ENCODE measurements around the gene RBCK1.
"Not testable (repeated sequence)": the region's sequence is repeated elsewhere in the genome, so short reads cannot be mapped to it uniquely, and the experiment has no call there.

The RBCK1 gene

GRCh38 chr20:407953-408842 lies at the start of gene RBCK1:
Gene RBCK1, plus strand, starts transcription at chr20:408299. Its CDS starts 459 bp downstream, at chr20:408758.
- peak; percentile 92 for DNase-seq

DNA sequence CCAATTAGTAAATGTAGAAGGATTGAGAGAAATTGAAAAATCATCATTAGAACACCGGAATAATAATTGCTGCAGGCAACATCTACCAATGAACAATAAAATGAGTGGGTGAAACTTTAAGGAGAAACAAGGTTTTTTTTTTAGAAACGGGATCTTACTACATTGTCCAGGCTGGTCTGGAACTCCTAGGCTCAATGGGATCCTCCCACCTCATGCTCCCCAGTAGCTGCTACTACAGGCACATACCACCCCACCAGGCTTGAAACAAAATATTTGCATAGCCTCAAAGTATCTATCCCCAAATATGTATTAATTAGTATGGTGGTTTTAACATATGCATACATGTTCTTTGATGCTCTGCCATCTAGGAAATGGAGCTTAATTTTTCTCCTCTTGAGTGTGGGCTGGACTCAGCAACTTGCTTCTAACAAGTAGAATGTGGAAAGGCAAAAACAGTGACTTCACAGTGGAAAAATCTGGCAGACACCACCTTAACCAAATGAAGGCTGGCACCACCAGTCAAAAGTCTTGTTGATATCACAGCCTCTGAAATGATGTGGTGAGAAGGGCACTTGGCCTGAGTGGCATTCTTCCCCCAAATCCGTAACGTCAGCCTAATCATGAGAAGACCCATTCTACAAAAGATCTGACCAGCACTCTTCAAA lies 49.1 kb upstream of the RBCK1 start:
- DNase-seq: no peak

DNA sequence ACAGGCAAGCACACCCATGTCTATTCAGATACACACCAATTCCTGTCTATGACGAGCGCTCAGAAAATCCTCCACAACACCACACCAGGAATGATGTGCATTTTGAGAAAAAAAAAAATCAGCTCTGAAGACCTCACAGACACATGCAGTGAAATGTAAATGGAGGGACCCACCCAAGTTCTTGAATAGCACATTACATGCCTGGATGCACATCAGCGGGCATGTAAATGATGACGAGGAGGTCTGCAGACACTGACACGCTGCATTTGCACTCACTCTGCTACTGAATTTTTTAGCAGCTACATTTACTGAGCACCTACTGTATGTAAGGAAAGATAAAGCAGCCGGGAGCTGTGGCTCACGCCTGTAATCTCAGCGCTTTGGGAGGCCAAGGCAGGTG lies 46.5 kb upstream of the RBCK1 start:
- no peak for DNase-seq

DNA sequence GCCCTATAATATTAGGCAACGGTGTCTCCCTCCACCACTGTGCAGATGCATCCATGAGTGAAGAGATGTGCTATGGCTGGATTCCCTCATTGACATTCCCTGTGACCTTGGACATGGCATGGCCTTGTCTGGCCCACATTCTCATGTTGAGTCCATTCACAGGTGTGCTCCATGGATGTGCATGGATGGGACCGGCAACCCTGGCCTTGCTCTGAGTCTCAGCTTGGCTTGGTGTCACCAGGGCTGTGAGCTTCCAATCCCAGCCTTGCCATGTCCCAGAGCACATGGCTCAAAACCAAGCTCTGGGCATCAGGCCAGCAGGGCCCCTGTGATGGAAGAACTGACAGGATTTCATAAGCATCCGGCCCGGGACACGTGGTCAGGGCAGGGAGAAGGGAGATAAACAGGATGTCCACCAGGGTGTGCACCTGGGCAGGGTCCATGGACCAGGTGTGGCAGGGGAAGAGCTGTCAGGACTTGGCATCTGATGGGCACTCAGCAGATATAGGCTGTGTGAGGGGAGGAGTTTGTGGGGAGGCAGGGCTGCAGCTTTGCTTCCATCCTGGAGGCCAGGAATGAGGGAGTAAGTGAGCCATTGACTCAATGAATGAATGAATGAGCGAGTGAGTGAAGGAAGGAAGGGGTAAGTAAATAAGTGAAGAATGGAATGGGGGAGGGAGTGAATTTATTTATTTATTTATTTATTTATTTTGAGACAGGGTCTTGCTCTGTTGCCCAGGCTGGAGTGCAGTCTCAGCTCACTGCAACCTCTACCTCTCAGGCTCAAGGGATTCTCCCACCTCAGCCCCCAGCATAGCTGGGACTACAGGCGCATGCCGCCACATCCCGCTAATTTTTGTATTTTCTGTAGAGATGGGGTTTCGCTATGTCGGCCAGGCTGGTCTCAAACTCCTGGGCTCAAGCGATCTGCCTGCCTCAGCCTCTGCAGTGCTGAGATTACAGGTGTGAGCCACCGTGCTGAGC lies 45.5 kb upstream of the RBCK1 start:
- peak; percentile 78 for DNase-seq

DNA sequence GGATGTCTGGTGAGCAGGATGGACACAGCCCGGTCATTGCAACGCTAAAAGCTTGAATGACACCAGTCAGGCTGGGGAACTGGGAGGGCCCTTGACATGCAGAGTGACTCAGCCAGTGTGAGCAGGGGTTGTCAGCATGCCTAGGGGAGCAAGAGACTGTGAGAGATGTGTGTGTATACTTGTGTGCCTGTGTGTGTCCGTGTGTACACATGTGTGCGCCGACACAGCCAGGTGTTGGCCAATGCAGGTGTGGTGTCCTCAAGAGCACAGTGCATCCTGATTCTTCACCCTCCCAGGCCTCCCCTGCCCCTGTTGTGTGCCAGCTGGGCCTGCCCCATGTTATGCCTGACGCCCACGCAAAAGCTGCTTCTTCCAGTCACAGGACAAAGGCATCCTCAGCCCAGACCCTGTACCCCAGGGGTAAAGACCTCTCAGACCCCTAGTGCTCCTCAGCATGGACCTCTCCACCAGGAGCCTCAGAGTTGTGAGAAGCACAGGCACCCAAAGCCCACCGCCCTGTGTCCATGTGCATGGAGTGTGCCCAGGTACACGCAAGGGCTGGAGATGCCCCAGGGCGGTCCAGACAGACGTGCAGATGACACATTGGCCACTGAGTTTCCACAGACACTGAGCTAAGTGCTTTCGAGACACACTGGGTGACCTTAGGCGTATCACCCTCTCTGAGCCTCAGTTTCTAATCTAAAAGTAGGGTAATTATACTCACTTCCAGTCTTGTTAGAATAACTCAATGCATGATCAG lies 44.6 kb upstream of the RBCK1 start:
- no peak for DNase-seq

DNA sequence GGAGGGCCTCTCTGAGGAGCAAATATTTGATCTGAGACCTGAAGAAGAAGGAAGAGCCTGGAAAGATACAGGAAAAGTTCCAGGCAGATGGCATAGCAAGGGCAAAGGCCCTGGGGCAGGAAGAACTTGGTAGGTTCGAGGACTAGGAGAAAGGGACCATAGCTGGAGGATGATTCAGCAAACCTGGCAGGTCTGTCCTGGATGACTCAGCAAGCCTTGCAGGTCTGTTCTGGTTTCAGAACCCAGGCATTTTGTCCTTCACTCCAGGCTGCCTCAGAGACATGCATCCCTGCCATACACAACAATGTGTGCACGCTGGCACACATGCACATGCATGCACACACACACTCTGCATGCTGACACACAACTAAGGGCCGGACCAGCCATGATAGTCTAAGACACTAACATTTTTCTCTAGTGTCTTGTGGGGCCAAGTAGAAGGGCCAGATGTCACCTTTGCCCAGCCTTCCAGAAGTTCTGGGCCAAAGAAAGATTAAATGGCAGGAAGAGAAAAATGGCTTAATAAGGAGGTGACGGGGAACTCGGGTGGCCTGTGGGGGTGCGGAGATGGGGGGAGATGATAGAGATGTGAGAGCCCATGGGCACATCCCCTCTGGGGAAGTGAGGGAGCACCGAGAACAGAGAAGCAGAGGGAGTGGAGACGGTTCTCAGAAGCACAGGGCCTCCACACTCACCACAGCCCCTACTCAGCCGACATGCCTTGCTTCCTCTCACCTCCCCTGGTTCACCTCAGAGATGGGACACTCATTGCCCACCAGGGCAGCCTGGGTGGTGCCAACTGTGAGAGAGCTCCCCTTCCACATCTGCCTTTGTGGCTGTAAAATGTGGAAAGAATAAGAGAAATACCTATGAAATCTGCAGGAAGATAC lies 42.9 kb upstream of the RBCK1 start:
- DNase-seq: no peak

DNA sequence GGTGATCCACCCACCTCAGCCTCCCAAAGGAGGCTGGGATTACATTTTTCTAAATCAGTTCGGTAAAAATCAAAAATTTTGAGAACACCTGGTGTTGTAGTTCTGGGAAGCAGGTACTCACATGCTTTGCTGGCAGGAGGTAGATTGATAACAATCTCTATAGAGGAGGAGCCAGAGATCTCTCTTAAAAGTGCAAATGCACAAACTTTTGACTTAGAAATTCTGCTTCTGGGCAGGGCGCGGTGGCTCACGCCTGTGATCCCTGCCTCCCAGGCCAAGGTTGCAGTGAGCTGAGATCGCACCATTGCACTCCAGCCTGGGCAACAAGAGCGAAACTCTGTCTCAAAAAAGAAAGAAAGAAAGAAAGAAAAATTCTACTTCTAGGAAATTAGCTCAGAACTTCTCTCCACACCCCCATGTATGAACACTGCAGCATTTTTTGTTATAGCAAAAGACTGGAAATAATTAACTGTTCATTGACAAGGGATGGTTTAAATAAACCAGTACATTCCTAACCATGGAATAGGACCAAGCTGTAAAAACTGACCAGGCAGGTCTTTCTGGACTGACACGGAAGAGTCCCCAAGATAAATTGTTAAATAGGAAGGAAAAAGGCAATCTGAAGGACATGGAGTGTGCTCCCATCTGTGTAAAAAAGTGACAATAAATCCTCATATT lies 41.9 kb upstream of the RBCK1 start:
- no peak for DNase-seq

DNA sequence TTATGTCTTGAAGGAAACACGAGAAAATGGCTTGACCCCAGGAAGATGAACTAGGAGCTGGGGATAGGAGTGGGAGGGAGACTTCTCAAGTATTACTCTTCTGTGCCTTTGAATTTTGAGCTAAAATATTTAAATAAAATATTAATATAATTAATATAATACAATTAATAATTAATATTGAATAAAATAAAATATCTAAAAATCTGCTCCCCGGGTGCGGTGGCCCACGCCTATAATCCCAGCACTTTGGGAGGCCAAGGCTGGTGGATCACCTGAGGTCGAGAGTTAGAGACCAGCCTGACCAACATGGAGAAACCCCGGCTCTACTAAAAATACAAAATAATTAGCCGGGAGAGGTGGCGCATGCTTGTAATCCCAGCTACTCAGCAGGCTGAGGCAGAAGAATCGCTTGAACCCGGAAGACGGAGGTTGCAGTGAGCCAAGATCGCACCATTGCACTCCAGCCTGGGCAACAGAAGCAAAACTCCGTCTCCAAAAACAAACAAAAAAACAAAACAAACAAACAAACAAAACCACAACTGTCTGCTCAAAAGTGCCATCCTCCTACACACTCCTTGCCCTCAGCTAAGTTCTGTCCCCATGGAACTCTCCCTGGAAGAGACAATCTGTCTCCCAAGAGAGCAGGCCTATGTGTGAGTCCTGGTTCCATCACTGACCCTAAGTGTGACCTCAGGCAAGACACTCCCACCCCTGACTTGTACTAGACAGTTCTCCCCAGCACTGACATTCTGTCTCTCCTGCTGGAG lies 41.2 kb upstream of the RBCK1 start:
- DNase-seq: no peak

DNA sequence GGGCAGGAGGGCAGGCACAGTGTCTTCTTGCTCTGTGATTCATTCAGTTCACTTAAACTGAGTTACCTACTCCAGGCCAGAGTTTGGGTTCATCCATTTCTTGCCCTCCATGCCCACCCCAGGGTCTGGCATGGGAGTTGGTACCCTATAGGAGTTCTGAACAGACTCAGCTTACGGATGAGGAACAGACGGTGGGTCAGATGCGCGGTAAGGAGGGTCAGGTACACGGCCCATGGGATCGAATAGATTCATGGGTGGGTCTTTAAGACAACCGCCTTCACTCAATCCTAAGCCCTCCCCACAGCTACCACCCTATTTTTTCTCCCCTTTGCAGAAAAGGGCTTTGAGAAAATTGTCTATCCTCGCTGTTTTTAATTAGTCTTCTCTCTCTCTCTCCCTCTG lies 40.6 kb upstream of the RBCK1 start:
- DNase-seq: no peak

- no peak for DNase-seq
Observed at GRCh38 chr20:368915-369314, 39.2 kb upstream of the RBCK1 start.

GRCh38 chr20:370151-370600 lies 37.9 kb upstream of the RBCK1 start:
- no peak for DNase-seq

GRCh38 chr20:370977-371754 lies 36.9 kb upstream of the RBCK1 start:
- no peak for DNase-seq

GRCh38 chr20:371755-372542 lies 36.1 kb upstream of the RBCK1 start:
- DNase-seq: peak; percentile 54

- not testable (repeated sequence) for DNase-seq
Observed at GRCh38 chr20:372543-373082, 35.5 kb upstream of the RBCK1 start.

DNA sequence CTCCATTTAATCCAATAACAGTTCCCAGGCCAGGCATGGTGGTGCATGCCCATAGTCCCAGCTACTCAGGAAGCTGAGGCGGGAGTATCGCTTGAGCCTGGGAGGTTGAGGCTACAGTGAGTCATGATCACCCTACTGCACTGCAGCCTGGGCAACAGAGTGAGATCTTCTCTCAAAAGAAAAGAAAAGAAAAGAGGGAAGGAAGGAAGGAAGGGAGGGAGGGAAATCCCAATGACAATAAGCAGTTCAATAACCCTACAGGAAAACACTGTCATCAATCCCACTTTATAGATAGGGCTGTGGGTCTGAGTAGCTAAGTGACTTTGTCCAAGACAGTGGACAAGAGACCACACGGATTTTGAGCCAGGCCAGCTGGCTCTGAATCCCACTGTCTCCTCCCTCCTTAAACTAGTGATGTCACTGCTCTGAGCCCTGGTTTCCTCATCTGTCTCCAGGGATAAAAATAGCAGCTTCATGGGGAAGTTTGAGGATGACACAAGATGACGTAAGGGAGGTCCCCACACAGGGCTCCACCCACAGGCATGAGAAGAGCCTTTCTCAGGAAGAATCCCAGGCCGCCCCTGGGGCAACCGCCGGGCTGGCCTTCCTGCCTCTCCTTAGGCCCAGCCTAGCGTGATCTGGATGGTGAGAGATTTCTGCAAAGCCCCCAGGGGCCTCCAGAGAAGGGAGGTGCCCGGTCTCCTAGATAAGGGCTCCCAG lies 34.8 kb upstream of the RBCK1 start:
- DNase-seq: peak; percentile 39

DNA sequence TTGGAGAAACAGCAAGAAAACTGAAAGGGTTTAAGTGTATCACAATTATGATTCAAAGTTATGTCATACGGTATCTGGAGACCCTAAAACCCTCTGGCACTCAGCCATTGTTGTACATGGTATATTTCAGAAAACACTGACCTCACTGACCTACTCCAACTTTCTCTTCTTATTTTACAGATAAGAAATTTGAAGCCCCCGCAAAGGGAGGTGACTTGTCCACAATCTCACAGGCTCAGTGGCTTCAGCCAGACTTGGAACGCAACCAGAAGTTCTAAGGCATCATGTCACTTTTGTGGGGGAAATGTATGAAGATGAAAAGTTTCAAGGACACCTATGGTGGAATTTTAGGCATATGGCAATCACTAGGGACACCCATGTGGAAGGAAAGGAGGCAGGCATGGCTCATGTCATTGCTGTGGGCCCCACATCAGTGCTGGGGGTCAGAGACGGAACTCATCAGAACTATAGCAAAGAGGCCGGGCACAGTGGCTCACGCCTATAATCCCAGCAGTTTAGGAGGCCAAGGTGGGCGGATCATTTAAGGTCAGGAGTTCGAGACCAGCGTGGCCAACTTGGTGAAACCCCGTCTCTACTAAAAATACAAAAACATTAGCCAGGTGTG lies 32.7 kb upstream of the RBCK1 start:
- DNase-seq: no peak

DNA sequence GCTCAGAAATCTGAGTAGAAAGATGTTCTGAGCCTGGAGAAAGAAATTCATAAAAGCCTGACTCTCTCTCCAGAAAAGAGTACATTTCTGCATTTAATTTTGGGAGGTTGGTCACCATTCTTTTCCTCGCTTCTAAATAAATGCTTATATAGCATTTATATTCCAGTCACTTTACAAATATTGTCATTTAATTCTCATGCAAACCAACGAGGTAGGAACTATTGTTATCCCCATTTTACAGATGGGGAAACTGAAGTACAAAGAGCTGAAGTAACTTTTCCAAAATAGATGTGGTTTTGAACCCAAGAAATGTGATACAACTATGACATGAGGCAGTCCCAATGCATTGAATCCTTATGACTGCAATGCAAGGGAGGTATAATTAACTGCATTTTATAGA lies 32.0 kb upstream of the RBCK1 start:
- DNase-seq: no peak
